Chondrocyte (in vitro differentiated cells): Measurements from ENCODE around the gene KCNK3. TPM values are rescaled to one million over a fixed set of nuclear protein-coding genes. Genes with fewer than 3 reads are reported as not detected.
A peak's percentile ranks its signal among the peaks of the same experiment; 100 is the strongest.

Source experiments
- DNase-seq: peaks from one replicate; pipeline ENCODE4 v3.0.0; 2021; ENCODE audit warnings: mixed read lengths, low spot score
- H3K27ac Mint-ChIP-seq: one replicate; pipeline ENCODE4 v1.8.0; 2021; ENCODE audit warnings: mild to moderate bottlenecking, moderate library complexity, mixed read lengths; ENCODE audit not compliant: unreplicated experiment
- H3K27me3 Mint-ChIP-seq: 2 replicates; pipeline ENCODE4 v1.8.0; 2021; ENCODE audit warnings: low read depth, mixed read lengths
- H3K36me3 Mint-ChIP-seq: 2 replicates; pipeline ENCODE4 v1.8.0; 2021; ENCODE audit warnings: low read depth, mixed read lengths
- H3K4me1 Mint-ChIP-seq: 2 replicates; pipeline ENCODE4 v1.8.0; 2021; ENCODE audit warnings: low read depth, mild to moderate bottlenecking, mixed read lengths
- H3K4me3 Mint-ChIP-seq: one replicate; pipeline ENCODE4 v1.8.0; 2021; ENCODE audit warnings: mild to moderate bottlenecking, moderate library complexity, mixed read lengths; ENCODE audit not compliant: unreplicated experiment
- H3K9me3 Mint-ChIP-seq: 2 replicates; pipeline ENCODE4 v1.8.0; 2021; ENCODE audit warnings: low read depth, mixed read lengths
- CTCF ChIP-seq: fragments of 200-600 bp; sonication (generic); IDR thresholded peaks from 2 replicates; pipeline ENCODE4 v1.5.0; 2021; ENCODE audit warnings: antibody characterized with exemption, mild to moderate bottlenecking, moderate library complexity
- total RNA-seq: library from RNA; stranded (reverse); gene quantifications from 3 replicates; pipeline ENCODE4 v1.2.1, GENCODE V29; 2021

Gene KCNK3
- total RNA-seq, 1 donor from 2014 or later = 2.9 TPM

DNA sequence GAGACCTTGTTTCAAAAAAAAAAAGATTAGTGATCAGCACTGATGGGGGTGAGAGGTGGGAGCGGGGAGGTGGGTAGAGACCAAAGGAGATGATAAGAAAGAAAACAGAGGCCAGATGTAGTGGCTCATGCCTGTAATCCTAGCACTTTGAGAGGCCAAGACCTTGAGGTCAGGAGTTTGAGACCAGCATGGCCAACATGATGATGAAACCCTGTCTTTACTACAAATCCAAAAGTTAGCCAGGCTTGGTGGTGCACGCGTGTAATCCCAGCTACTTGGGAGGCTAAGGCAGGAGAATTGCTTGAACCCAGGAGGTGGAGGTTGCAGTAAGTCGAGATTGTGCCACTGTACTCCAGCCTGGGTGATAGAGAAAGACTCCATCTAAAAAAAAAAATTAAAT is 62.0 kb downstream of the KCNK3 start:
- Mint-ChIP-seq H3K27me3 (no peaks in the 10 kb centered on the region), H3K9me3 (peaks cover 5% of the 10 kb centered on the region)

DNA sequence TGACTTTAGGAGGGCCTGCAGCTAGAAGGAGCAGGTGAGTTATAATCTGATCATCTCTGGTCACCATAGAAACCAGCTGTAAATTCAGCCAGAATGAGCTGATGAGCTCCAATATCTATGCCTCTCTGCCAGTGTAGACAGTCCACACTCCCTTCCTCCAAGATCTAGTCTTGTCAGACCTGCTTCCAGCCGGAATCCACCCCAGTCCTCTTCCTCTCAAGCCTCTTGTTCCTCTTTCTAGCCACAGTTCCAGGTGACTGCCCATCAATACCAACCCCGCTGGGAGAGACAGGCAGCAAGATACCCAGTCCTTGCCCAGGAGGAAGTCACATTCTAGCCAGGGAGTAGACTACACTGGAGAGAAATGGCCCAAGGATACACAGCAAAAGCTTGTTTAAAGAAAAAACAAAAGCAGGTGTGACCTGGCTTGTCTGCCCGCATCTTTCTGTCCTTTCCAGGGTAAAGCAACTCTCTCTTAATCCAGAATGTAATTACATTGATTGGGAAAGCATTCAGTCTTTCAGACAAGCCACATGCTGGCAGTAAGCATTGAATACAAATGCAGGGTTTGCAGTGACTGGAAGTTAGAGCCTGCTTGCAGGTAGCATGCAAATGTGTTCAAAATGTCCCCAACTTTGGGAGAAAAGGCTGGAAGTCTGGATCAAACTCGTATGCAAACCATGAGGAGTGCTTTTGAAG is 62.6 kb downstream of the KCNK3 start:
- no peak overlapping the region for H3K4me3 Mint-ChIP-seq
- H3K27ac Mint-ChIP-seq = no peak overlapping the region
- H3K9me3 Mint-ChIP-seq = peaks cover 5% of the 10 kb centered on the region
- no peak for TF ChIP-seq CTCF
- H3K27me3 Mint-ChIP-seq = no peaks in the 10 kb centered on the region
- H3K36me3 Mint-ChIP-seq = no peaks in the 10 kb centered on the region
- no peak for DNase-seq
- peaks cover 28% of the 10 kb centered on the region for H3K4me1 Mint-ChIP-seq

More for the DNA sequence above, 62.0 kb downstream of the KCNK3 start:
- Mint-ChIP-seq H3K4me1 (peaks cover 28% of the 10 kb centered on the region), H3K4me3 (no peak overlapping the region), H3K27ac (no peak overlapping the region), H3K36me3 (no peaks in the 10 kb centered on the region)
- no peak for DNase-seq
- TF ChIP-seq CTCF = no peak

DNA sequence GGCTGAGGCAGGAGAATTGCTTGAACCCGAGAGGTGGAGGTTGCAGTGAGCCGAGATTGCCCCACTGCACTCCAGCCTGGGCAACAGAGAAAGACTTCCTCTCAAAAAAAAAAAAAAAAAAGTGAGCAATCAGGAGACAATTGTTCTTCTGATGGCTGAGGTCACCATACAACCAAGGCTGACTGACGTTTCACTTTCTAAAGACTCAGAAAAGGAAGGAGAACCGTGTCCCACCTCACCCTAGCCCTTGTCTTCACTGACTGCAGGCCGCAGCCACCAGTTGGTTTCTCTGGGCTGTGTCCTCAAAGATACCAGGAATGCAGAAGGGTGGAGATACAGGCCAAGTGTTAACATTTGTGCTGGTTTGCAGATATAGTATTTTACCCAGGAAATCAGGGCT is 63.8 kb downstream of the KCNK3 start:
- Mint-ChIP-seq H3K4me3 (no peak overlapping the region), H3K27me3 (no peaks in the 10 kb centered on the region)

GRCh38 chr2:26757873-26758789 is 65.6 kb downstream of the KCNK3 start:
- Mint-ChIP-seq H3K4me1 (peaks cover 27% of the 10 kb centered on the region), H3K27me3 (no peaks in the 10 kb centered on the region), H3K9me3 (no peaks in the 10 kb centered on the region), H3K4me3 (peak overlapping the region; percentile 26), H3K36me3 (no peaks in the 10 kb centered on the region), H3K27ac (peak overlapping the region; percentile 94)
- TF ChIP-seq CTCF = no peak
- DNase-seq = no peak

More for the DNA sequence above, 63.8 kb downstream of the KCNK3 start:
- no peak for TF ChIP-seq CTCF
- H3K27ac Mint-ChIP-seq = peak overlapping the region; percentile 17
- H3K9me3 Mint-ChIP-seq = peaks cover 3% of the 10 kb centered on the region
- DNase-seq = no peak
- H3K36me3 Mint-ChIP-seq = no peaks in the 10 kb centered on the region
- peaks cover 28% of the 10 kb centered on the region for H3K4me1 Mint-ChIP-seq

DNA sequence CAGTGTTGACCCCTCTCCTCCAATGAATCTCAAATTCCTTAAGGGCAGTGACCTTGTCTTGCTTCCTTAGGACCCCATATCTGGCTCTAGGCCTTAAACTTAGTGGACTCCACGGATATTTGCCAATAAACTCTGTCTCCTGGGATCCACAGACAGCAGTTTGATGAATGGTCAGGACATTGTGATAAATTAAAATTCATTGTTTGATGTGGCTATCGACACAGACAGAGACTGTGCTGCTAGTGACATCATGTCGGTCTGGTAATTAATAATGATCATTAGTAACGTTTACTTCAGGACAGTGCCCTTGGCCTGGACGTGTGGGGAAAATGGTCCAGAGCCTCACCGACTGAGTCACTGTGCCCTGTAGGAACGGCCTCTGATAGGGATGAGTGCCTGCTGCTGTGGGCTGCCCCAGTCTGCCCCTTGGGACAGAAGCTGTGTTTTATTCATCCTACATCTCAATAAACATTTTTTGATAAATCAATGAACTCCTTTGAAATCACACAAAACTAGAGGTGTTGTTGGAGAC is 66.3 kb downstream of the KCNK3 start:
- Mint-ChIP-seq H3K4me3 (no peak overlapping the region), H3K36me3 (no peaks in the 10 kb centered on the region), H3K9me3 (no peaks in the 10 kb centered on the region), H3K4me1 (peaks cover 33% of the 10 kb centered on the region), H3K27me3 (no peaks in the 10 kb centered on the region), H3K27ac (peak overlapping the region; percentile 94)
- TF ChIP-seq CTCF = no peak
- DNase-seq = no peak
